HG03432 (cell line): ENCODE measurements around the gene CACNA1B.
"Not testable (repeated sequence)": the region's sequence is repeated elsewhere in the genome, so short reads cannot be mapped to it uniquely, and the experiment has no call there.

Experiments
- ATAC-seq: cut with Tn5 transposase; IDR thresholded peaks from one replicate; pipeline ENCODE4 v1.9.1; 2021; ENCODE audit warnings: mild to moderate bottlenecking, moderate library complexity; ENCODE audit not compliant: unreplicated experiment

Gene CACNA1B

GRCh38 chr9:138094028-138094427, 216.4 kb downstream of the CACNA1B start:
- ATAC-seq, result no peak

GRCh38 chr9:138095813-138096518, 218.4 kb downstream of the CACNA1B start:
- ATAC-seq, result no peak

GRCh38 chr9:138096519-138096845, 218.9 kb downstream of the CACNA1B start:
- ATAC-seq, result no peak

- no peak for ATAC-seq
Measured at GRCh38 chr9:138097501-138097991, 220.0 kb downstream of the CACNA1B start.

- ATAC-seq, result no peak
Measured at GRCh38 chr9:138098116-138098907, 220.7 kb downstream of the CACNA1B start.

GRCh38 chr9:138098908-138099791, 221.6 kb downstream of the CACNA1B start:
- ATAC-seq, result no peak

- ATAC-seq, result no peak
Measured at GRCh38 chr9:138099803-138100598, 222.4 kb downstream of the CACNA1B start.

GRCh38 chr9:138100711-138101350, 223.2 kb downstream of the CACNA1B start:
- ATAC-seq, result no peak

- no peak for ATAC-seq
Measured at GRCh38 chr9:138101444-138102234, 224.1 kb downstream of the CACNA1B start.

GRCh38 chr9:138102246-138103051, 224.9 kb downstream of the CACNA1B start:
- no peak for ATAC-seq

- no peak for ATAC-seq
Measured at GRCh38 chr9:138103111-138103848, 225.7 kb downstream of the CACNA1B start.

- ATAC-seq, result no peak
Measured at GRCh38 chr9:138103849-138104206, 226.2 kb downstream of the CACNA1B start.

GRCh38 chr9:138104251-138105122, 226.9 kb downstream of the CACNA1B start:
- ATAC-seq, result no peak

GRCh38 chr9:138105123-138105415, 227.5 kb downstream of the CACNA1B start:
- ATAC-seq, result no peak

- no peak for ATAC-seq
Measured at GRCh38 chr9:138105561-138106505, 228.3 kb downstream of the CACNA1B start.

GRCh38 chr9:138107039-138107438, 229.5 kb downstream of the CACNA1B start:
- not testable (repeated sequence) for ATAC-seq
